ENCODE measurements around the gene ZNF618. TPM values are rescaled to one million over a fixed set of nuclear protein-coding genes. Genes with fewer than 3 reads are reported as not detected.

The ZNF618 gene
- total and polyA plus RNA-seq, 2 experiments from 2014 or later: 20.0 to 26.0 TPM

GRCh38 chr9:114034196-114034595, 158.1 kb downstream of the ZNF618 start:
- H3K36me3 ChIP-seq: peaks cover 14% of the 10 kb centered on the region
- H3K4me3 ChIP-seq: no peak overlapping the region
- no peaks in the 10 kb centered on the region for H3K27me3 ChIP-seq
- no peaks in the 10 kb centered on the region for H3K4me1 ChIP-seq (ENCODE audit: low read depth)
- no peak overlapping the region for H3K27ac ChIP-seq
- H3K9me3 ChIP-seq (ENCODE audit: low read depth): no peaks in the 10 kb centered on the region
- no peak for DNase-seq (ENCODE audit: low read depth in 1 of 2, low spot score in 1 of 2)
- no peak for TF ChIP-seq CTCF (IDR thresholded peaks at IDR 0.05; ENCODE audit: low read depth, low read length)

GRCh38 chr9:114034661-114035062, 158.6 kb downstream of the ZNF618 start:
- Histone ChIP-seq H3K36me3 (peaks cover 14% of the 10 kb centered on the region), H3K9me3 (ENCODE audit: low read depth) (no peaks in the 10 kb centered on the region), H3K4me1 (ENCODE audit: low read depth) (no peaks in the 10 kb centered on the region), H3K27ac (no peak overlapping the region), H3K4me3 (no peak overlapping the region), H3K27me3 (no peaks in the 10 kb centered on the region)
- TF ChIP-seq CTCF (IDR thresholded peaks at IDR 0.05; ENCODE audit: low read depth, low read length): no peak
- no peak for DNase-seq (ENCODE audit: low read depth in 1 of 2, low spot score in 1 of 2)

- Histone ChIP-seq H3K27ac (no peak overlapping the region), H3K4me3 (no peak overlapping the region), H3K9me3 (ENCODE audit: low read depth) (no peaks in the 10 kb centered on the region), H3K4me1 (ENCODE audit: low read depth) (no peaks in the 10 kb centered on the region), H3K36me3 (peaks cover 14% of the 10 kb centered on the region), H3K27me3 (no peaks in the 10 kb centered on the region)
- no peak for DNase-seq (ENCODE audit: low read depth in 1 of 2, low spot score in 1 of 2)
- no peak for TF ChIP-seq CTCF (IDR thresholded peaks at IDR 0.05; ENCODE audit: low read depth, low read length)
Observed at GRCh38 chr9:114035221-114035844, 159.2 kb downstream of the ZNF618 start.

DNA sequence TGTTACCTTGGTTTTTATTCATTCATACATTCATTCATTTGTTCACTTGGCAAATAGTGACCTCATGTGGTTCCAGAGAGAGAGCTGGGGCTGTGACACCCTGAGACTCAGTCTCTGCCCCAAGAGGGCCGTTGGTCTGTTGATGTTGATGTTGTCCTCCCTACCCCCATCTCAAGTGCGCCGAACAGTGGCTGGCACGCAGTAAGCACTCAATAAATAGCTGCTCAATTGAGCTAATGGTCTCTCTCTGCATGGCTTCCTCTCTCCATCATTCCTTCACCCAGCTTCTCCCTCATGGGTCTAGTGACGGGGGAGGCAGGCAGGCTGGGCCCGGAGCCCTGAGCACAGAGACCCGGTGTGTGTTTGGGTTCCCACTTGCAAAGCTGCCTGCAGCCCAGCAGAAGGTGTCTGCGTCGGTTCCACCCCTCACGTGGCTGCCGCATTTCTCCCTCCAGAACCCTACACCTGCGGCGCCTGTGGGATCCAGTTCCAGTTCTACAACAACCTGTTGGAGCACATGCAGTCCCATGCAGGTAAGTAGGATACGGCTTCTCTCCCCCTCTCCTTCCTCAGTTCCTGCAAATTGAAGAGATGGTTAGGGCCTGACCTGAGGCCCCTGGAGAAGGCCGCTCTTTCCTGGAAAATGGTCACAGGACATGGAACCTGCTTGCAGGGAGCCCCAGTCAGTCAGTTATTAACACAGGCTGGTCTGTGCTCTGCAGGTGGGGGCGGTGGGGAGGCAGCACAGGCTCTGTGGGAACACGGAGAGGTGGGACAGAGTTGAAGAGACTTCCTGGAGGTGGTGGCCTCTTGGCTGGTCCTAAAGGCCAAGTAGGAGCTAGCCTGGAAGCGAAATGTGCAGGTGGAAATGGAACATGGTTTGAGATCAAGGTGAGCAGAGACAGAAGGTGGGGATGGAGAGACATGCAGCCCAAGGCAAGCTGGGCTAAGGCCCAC, 160.0 kb downstream of the ZNF618 start:
- DNase-seq (ENCODE audit: low read depth in 1 of 2, low spot score in 1 of 2): no peak
- H3K27me3 ChIP-seq: no peaks in the 10 kb centered on the region
- no peaks in the 10 kb centered on the region for H3K9me3 ChIP-seq (ENCODE audit: low read depth)
- no peak for TF ChIP-seq CTCF (IDR thresholded peaks at IDR 0.05; ENCODE audit: low read depth, low read length)
- H3K36me3 ChIP-seq: peaks cover 14% of the 10 kb centered on the region
- no peak overlapping the region for H3K27ac ChIP-seq
- no peak overlapping the region for H3K4me3 ChIP-seq
- H3K4me1 ChIP-seq (ENCODE audit: low read depth): no peaks in the 10 kb centered on the region

- H3K27me3 ChIP-seq: no peaks in the 10 kb centered on the region
- H3K4me1 ChIP-seq (ENCODE audit: low read depth): no peaks in the 10 kb centered on the region
- no peaks in the 10 kb centered on the region for H3K9me3 ChIP-seq (ENCODE audit: low read depth)
- DNase-seq (ENCODE audit: low read depth in 1 of 2, low spot score in 1 of 2): no peak
- no peak for TF ChIP-seq CTCF (IDR thresholded peaks at IDR 0.05; ENCODE audit: low read depth, low read length)
- H3K4me3 ChIP-seq: no peak overlapping the region
- H3K36me3 ChIP-seq: peaks cover 14% of the 10 kb centered on the region
- H3K27ac ChIP-seq: no peak overlapping the region
Observed at GRCh38 chr9:114037249-114037648, 161.1 kb downstream of the ZNF618 start.

Data from cardiac muscle cell (in vitro differentiated cells and primary cell).